ENCODE data around the gene SLC44A1.

- TF ChIP-seq CTCF (IDR thresholded peaks at IDR 0.05) (no peak), POLR2A (IDR thresholded peaks at IDR 0.05) (no peak)
These were observed 40.0 kb downstream of the SLC44A1 start for GRCh38 chr9:105284463-105284862.
